ENCODE measurements around the gene SRSF4. TPM values are rescaled to one million over a fixed set of nuclear protein-coding genes. Genes with fewer than 3 reads are reported as not detected.

Gene SRSF4
- total and polyA plus RNA-seq, 2 donors (not counting 3 experiments of a cell fraction or from before 2014, with no cell fraction given), result 45.6 to 108 TPM

- H3K27me3 ChIP-seq (ENCODE audit: control insufficient read depth in 2 of 2, insufficient read depth in 2 of 2, low read length in 2 of 2), result no peaks in the 10 kb centered on the region
- ChIA-PET CTCF (interaction anchor here (1.4 kb wide), 1 partner anchor 10 kb away, joined by 3 read pairs; no protein-coding TSS in a partner anchor), POLR2A (no interaction called here)
- H3K9me3 ChIP-seq (replicated peaks; ENCODE audit: control insufficient read depth, insufficient read depth, low read length), result no peaks in the 10 kb centered on the region
- no TSS peak for BruUV-seq (replicated peaks)
- TF ChIP-seq MYC (IDR thresholded peaks at IDR 0.05; ENCODE audit: low read depth, low read length) (no peak), POLR2AphosphoS5 (IDR thresholded peaks at IDR 0.05; ENCODE audit: insufficient read depth, low read depth, low read length) (no peak), JUN (IDR thresholded peaks at IDR 0.05; ENCODE audit: borderline replicate concordance, insufficient read depth, insufficient read length, low read depth) (no peak), CTCF (IDR thresholded peaks at IDR 0.05; ENCODE audit: extremely low read depth in 1 of 2, insufficient read depth in 1 of 2, low read depth in 1 of 2, low read length in 2 of 2) (no peak), GATA2 (IDR thresholded peaks at IDR 0.05; ENCODE audit: insufficient read depth, insufficient read length, low read depth, low read length) (no peak), MAX (IDR thresholded peaks at IDR 0.05; ENCODE audit: insufficient read depth, insufficient read length) (no peak), FOS (IDR thresholded peaks at IDR 0.05; ENCODE audit: borderline replicate concordance, insufficient read depth, low read length) (no peak), POLR2A (IDR thresholded peaks at IDR 0.05; ENCODE audit: low read depth, low read length) (no peak), EZH2 (IDR thresholded peaks at IDR 0.05; ENCODE audit: borderline replicate concordance, low read depth, low read length, severe bottlenecking) (no peak)
- H4K20me1 ChIP-seq (replicated peaks; ENCODE audit: control insufficient read depth, extremely low read depth, insufficient read depth, low read length), result peaks cover 19% of the 10 kb centered on the region
- no peak overlapping the region for H2AFZ ChIP-seq (ENCODE audit: low read depth, low read length)
- intact Hi-C loops (cut with micrococcal nuclease), result no loop called here
- no peak overlapping the region for H3K9ac ChIP-seq (replicated peaks; ENCODE audit: extremely low read depth, insufficient read depth, low read length)
- FAIRE-seq, result no peak
- H3K79me2 ChIP-seq (ENCODE audit: control insufficient read depth, insufficient read depth, low read length), result peaks cover 97% of the 10 kb centered on the region
- dilution Hi-C loops (cut with MboI; ENCODE audit: extremely low pct_ligation_motif_present, low sequenced_read_pairs), result no loop called here
- peaks cover 19% of the 10 kb centered on the region for H3K4me1 ChIP-seq (ENCODE audit: control insufficient read depth, extremely low read depth, insufficient read depth, low read length)
- H3K36me3 ChIP-seq (ENCODE audit: control insufficient read depth in 2 of 2, extremely low read depth in 1 of 2, insufficient read depth in 2 of 2, low read length in 2 of 2), result peaks cover 2 to 4% of the 10 kb centered on the region in 2 experiments
- H3K4me3 ChIP-seq (replicated peaks in 1 of 3; ENCODE audit: insufficient read depth in 1 of 3, low read depth in 1 of 3, low read length in 3 of 3), result no peak overlapping the region
- H3K27ac ChIP-seq (ENCODE audit: insufficient read depth, low read depth, low read length), result no peak overlapping the region
- H3K4me2 ChIP-seq (ENCODE audit: insufficient read depth, low read length), result no peak overlapping the region
- no peaks in the 10 kb centered on the region for H3K9me1 ChIP-seq (replicated peaks; ENCODE audit: control insufficient read depth, extremely low read depth, insufficient read depth, low read length)
- no peak for DNase-seq (ENCODE audit: low read depth, low spot score)
Observed at GRCh38 chr1:29176576-29176975, 5.1 kb downstream of the SRSF4 start.
